Panc1 (cell line): ENCODE results near the gene MTUS2.

ENCODE experiments used
- POLR2AphosphoS5 ChIP-seq: IDR thresholded peaks from 2 replicates; pipeline ENCODE4 v1.6.1; 2012; ENCODE audit warnings: mild to moderate bottlenecking, low read depth, low read length, moderate library complexity
- REST ChIP-seq, 2 experiments: IDR thresholded peaks; 2 replicates each; pipeline ENCODE4 v1.6.1; 2011 to 2012; ENCODE audit warnings: low read depth in 2 of 2, control low read depth in 1 of 2, low read length in 1 of 2, mild to moderate bottlenecking in 1 of 2, moderate library complexity in 1 of 2; ENCODE audit not compliant: insufficient read depth in 1 of 2
- SIN3A ChIP-seq: IDR thresholded peaks from 2 replicates; pipeline ENCODE4 v1.6.1; 2012; ENCODE audit warnings: low read depth, mild to moderate bottlenecking, low read length, moderate library complexity, borderline replicate concordance; ENCODE audit not compliant: insufficient read depth
- TCF7L2 ChIP-seq: IDR thresholded peaks from 2 replicates; pipeline ENCODE4 v1.6.1; 2011; ENCODE audit warnings: mild to moderate bottlenecking, low read depth, low read length, inconsistent platforms
- TF ChIP-seq, protein P1 (sequence below): fragments of 450-650 bp; IDR thresholded peaks from 2 replicates; pipeline ENCODE4 v1.5.1; 2017; ENCODE audit warnings: mild to moderate bottlenecking

GRCh38 chr13:29435125-29435911, 615.2 kb downstream of the MTUS2 start:
- TF ChIP-seq, protein P1, sequence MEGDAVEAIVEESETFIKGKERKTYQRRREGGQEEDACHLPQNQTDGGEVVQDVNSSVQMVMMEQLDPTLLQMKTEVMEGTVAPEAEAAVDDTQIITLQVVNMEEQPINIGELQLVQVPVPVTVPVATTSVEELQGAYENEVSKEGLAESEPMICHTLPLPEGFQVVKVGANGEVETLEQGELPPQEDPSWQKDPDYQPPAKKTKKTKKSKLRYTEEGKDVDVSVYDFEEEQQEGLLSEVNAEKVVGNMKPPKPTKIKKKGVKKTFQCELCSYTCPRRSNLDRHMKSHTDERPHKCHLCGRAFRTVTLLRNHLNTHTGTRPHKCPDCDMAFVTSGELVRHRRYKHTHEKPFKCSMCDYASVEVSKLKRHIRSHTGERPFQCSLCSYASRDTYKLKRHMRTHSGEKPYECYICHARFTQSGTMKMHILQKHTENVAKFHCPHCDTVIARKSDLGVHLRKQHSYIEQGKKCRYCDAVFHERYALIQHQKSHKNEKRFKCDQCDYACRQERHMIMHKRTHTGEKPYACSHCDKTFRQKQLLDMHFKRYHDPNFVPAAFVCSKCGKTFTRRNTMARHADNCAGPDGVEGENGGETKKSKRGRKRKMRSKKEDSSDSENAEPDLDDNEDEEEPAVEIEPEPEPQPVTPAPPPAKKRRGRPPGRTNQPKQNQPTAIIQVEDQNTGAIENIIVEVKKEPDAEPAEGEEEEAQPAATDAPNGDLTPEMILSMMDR, result no peak
- no peak for TF ChIP-seq POLR2AphosphoS5
- TF ChIP-seq SIN3A, result no peak
- no peak for TF ChIP-seq TCF7L2
- no peak for TF ChIP-seq REST (IDR thresholded peaks at IDR 0.05; ENCODE audit: insufficient read depth in 1 of 2, low read depth in 2 of 2, low read length in 1 of 2)
